Activated naive CD4-positive, alpha-beta T cell treated with anti-CD3 and anti-CD28 coated beads, Interleukin-2, amount 50 U/mL, for 16 hours (primary cell): ENCODE data around the gene ZMIZ1.

ENCODE experiments used
- DNase-seq: peaks from one replicate; pipeline ENCODE4 v3.0.0-alpha.2; 2020

ZMIZ1 gene

DNA sequence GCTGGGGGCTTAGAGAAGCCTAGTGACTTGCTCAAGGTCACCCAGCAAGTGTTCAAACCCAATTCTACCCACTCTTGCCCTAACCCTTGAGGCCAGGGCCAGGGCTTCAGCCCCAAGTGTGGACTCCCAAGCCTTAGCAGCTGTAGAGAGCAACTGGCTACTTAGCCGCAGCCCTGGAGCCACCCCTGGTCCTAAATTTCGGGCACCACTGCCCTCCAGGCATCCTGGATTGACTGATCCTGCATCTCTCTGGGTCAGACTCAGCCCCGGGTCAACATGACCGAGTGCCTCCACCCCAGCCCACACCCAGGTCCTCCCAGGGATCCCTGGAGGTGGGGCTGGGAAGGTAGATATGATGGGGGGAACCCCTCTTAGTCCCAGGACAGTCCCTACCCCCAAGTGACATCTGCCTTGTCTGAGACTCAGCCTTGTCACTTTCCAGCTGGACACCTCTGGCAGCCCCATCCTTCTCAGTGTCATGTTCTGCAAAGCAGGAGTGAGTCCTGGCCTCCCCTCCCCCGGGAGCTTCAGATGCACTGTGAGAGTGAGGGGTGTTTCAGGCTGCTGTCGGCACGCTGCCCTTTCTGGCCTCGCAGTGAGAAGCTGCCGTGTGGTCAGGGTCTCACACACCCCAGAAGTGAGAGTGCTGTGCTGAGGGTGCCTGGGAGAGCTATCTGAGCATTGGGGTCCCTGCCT, 89.8 kb downstream of the ZMIZ1 start:
- no peak for DNase-seq

DNA sequence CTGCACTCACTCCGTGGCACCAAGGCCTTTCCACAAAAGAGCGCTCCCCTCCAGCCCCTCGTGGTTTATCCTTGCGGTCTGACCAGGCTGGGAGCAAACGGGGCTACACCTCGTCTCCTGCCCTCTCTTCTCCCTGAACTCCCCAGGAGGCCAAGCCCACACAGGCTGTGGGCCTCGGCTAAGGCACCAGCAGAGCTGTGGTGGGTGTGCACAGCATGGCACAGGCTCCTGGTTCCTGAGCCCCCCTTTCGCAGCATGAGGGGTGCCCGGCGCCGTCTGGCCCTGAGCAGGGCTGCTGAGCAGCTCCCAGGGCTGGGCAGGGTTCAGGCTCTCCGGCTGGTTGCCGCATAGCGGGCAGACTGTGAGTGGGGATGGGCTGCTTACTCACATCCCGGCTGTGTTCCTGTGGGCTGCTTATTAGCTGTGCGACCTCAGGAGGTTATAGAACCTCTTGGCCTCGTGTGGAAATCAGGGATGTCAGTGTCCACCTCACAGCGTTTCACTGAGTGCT, 90.4 kb downstream of the ZMIZ1 start:
- no peak for DNase-seq

DNA sequence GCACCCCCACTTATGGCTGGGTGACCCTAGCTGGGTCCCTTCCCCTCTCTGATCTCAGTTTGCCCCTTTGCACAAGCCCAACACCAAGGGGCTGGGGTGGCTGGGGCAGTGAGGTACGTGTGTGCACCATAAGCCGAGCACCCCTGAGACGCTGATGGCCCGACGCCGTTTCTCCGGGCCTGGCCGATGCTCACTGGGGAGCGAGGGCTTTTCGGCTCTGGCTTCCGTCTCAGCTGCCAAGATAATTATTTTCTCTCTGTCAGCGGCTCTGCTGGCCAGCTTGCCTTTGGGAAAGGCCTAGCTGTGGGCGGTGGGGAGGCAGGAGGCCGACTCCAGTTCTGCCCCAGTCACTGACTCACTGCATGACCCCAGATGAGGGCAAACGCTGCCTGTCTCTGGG, 91.0 kb downstream of the ZMIZ1 start:
- DNase-seq, result no peak

DNA sequence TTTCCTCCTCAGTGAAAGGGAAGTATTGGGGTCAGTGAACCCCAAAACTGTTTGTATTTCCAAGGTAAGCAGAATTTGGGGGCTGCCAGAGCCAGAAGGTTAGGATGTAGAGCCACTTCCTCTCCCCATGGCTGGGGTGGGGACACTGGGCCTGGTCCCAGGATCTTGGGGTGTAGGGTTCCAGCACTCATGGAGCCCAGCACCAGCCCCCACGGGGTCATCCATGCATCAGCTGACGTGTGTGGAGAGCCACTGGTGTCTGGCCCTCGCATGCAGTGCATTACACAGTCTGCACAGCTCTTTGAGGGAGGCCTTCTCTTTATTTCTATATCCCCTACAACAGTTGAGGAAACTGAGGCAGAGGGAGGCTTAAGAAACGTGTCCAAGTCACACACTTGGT, 91.4 kb downstream of the ZMIZ1 start:
- no peak for DNase-seq

DNA sequence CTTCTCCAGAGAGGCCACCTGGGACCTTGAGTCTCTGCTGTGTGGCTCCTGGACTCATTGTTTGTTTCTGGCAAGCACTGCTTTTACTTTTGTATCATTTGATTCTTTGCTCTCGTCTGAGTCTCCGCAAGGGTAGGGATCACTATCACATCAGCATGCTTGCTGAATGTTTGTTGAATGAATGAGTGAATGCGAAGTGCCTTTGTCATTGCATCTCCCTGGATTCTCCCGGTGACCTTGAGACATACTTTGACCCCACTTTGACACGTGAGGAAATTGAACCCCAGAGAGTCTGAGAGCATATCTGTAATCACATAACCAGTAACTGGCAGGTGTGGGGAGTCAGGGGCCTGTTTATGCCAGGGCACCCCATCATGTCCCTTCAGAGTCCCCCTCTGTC, 92.8 kb downstream of the ZMIZ1 start:
- DNase-seq, result no peak

DNA sequence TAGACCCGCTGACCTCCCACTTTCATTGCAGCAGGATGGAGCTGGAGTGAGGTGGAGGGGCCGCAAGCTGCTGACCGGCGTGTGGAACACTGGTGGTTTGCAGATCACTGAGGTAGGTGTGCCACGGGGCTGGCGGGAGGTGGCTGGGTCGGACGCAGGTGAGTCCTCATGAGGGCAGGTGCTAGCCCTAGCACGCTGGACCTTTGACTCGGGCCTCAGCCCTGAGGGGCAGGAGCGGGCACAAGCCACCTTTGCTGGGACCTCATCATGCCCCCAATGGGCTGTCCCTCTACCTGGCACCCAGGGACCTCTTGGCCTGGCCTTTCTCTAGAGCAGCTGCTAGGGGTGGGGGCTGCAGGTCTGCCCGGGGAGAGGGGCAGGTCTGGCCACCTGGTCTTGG, 93.3 kb downstream of the ZMIZ1 start:
- no peak for DNase-seq

DNA sequence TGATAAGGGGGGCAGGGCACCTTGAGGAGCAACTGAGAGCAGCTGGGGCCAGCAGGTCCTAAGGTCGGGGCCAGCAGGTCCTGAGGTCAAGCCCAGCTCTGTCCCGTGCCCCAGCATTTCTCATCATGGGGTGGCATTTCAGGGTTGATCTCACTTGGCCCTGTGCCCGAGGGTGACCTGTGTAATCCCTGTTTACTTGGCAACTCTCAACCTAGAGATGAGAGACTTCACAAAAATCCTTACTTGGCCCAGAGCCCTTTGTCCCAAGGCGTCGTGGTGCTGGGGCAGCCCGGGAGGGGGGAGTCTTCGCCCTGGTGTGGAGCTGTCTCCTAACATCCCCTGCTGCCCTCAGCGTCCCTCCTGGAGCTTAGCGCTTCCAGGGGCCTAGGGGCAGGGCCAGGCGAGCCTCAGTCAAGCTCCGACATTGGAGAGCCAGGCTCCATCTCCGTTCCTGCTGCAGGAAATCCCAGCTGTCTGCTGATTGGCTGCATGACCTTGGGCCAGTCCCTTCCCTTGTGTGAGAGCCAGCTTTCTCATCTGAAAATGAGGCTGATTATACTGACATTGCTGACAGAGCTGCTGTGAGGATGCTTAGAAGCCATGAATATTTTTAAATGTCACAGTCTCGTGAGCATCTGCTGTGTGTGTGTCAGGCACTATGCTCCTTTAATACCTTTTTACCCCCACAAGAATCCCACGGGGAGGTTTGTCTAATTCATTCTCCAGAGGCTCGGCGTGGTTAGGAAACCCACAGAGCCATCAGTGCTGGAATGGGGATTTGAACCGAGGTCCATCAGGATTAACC, 94.3 kb downstream of the ZMIZ1 start:
- DNase-seq, result no peak

DNA sequence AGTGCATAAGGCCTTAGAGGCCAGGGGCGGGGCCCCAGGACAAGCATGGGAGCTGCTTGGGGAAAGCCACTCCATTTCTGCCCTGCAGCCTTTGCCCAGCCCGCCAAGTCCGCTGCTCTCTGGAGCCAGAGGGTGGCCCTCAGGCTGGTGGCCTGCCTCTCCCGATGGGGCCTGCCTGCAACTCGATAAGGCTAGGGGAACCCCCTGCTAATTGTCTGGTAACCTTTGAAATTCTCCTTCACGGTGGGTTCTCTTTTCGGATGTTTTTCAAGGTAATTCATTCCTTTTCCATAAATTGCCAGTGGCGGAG, 94.9 kb downstream of the ZMIZ1 start:
- DNase-seq, result no peak

DNA sequence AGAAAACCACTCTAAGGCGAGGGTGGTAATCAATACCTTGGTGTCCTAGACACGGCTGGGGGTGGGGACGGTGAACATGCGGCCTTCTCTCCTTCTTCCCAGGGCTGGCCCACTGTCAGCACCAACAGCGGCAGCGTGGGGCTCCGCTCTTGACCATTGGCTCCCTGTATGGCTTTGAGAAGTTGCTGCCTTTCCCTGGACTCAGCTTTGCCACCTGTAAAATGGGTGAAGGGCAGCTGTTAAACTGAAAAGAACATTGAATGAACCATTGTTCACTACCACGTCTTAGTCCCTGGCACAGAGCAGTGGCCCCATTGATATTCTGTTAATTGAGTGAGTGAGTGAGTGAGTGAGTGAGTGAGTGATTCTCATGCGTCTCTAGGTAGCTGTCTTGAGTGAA, 95.3 kb downstream of the ZMIZ1 start:
- no peak for DNase-seq

DNA sequence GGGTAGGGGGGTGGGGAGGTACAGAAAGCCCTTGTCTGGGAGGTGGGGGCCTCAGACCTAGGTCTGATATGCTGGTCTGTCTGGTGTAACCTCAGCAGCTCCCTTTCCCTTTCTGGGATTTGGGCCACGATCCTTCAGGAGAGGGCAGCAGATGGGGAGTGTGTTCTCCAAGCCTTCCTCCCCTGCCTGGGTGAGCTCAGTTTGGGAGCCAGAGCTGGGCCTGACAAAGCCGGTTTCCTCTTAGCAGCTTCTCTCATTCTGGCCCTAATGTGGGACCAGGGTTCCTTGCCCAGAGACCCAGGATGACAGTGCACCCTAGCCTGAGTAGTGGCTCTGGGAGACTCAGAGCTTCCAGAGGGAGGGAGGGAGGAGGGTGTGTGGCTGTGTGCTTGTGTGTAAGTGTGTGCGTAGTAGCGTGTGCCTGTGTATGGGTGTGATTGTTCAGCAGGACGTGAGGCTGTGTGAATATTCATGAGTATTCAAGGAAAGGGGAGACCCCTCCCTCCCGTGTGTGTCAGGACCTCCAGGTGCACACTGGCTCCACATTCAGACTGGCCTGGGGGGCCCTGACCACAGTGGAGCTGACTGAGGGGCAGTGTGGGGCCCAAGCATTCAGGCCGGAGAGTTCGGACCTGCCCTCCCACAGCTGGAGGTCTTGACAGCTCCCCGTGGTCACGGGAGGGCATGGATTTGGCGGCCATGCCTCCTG, 96.5 kb downstream of the ZMIZ1 start:
- no peak for DNase-seq

DNA sequence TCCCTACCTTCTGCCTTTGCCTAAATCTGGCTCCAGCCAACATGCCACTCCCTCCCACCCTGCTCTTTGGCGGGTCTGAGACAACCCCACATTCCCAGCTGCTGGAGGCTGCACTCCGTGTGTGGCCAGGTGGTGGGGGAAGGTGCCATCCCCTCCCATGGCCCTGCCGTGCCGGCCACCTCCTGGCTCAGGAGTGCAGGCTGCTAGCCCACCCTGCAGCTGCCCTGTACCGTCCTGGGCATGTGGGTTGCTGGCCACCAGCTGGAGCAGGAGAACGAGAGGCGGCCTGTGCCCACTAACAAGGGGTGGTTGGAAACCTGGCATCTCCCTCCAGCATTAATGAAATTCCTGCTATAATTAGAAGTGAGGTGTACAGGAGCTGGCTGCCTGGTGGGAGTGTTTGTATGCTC, 97.6 kb downstream of the ZMIZ1 start:
- DNase-seq, result no peak

DNA sequence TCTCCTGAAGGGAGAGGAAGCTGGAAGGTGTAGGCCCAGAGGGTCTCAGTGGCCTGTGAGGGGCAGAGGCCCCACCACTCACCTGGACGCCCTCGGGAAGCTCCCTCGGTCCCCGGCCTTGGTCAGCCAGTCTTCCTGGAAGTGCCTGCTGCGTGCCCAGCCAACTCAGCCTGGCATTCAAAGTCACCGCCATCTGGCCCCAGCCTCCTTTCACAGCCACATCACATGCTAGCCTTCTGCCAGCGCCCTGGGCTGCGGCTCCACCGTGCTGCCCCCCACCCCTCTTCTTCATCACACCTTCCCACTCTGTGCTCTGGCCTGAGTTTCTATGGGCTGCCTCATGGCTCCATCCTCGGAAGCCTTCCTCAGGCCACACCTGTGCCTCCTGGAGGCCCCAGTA, 98.0 kb downstream of the ZMIZ1 start:
- DNase-seq, result no peak

DNA sequence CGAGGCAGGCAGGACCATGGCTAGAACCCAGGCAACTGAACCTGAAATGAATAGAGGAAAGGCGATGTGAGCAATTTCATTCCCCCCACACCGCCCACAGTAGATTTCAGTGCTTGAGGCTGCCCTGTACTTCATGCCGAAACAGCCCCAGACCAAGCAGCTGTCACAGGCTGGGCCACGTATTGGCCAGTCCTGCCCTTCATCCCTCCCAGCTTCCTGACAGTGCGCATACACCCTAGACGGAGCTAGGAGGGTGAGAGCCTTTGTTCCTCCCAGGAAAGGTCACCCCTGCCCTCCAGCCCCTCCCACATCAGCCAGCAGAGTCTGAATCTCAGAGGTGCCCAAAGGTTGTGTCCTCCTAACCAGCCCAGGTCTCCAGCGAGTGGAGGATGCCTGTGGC, 98.8 kb downstream of the ZMIZ1 start:
- no peak for DNase-seq

DNA sequence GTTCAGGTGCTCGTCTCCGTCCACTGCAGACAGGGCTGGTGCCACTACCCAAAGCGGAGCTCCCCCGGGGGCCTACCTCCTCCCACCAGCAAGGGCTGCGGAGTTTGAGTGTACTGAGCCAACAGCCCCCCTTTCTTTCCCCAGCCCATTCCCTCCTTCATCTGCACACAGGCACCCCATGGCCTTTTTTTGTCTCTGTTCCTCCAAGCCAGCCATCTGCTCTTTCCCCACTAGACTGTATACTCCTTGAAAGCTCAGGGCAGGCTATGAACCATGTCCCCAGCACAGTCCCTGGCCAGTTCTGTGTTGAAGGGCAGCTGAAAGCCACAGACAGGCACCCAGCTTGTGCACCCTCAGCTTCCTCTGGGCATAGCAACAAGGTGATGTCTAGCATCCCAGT, 99.4 kb downstream of the ZMIZ1 start:
- DNase-seq, result no peak

DNA sequence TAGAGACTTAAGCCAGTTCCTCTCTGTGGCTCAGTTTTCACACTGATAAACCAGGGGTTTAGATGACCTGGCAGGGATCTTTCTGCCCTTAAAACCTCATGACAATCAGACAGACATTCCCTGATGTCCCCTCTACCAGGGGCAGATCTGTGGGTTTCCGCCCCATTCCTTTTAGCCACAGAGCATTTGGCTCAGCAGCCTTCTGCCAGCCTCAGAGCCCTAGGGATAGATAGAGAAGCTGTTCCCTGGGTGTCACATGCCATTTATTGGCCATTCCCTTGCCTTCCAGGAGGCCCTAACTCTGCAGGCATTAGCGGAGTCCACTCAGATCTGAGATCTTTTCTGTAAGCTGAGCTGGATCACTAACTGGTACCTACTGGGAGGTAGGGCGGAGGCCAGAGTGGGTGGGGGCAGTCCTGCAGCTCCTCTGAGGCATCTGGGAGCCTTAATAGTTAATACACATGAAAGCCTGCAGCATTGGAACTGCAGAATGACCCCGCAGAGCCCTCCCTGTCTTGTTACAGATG, 101.5 kb downstream of the ZMIZ1 start:
- DNase-seq, result no peak

DNA sequence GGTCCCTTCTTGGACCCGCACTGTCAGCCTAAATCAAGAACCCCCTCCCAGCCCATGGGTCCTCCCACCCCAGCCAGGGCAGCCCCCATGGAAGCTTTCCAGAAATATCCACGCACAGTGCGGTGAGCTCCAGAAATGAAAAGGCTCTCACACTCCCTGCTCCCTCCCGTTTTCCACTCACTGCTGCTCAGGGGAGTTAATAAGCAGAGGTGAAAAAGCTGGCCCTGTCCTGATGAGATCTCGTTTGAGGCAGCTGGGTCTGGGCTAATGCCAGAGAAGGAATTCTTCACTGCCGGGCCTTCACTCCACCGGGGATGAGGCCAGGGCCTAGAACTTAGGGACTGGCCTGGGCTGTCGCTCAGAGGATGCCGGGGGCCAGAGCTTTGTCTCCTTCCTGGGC, 102.2 kb downstream of the ZMIZ1 start:
- no peak for DNase-seq

DNA sequence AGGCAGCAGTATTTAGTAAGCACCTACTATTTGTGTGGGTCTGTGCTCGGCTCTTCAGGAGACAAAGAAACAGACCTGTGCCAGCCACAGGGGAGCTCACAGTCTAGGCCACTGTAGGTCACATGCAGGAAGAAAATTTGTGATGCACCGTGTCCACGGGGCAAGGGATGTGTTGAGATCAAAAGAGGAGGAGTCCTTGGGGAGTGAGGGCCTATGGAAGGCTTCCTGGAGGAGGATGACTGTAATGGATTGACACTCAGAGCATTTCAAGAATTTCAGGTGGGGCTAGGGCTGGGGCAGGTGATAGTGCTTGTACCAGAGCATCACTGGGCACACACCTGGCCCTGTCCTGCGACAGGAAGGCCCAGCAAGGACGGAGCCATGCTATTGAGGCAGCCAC, 102.7 kb downstream of the ZMIZ1 start:
- no peak for DNase-seq

DNA sequence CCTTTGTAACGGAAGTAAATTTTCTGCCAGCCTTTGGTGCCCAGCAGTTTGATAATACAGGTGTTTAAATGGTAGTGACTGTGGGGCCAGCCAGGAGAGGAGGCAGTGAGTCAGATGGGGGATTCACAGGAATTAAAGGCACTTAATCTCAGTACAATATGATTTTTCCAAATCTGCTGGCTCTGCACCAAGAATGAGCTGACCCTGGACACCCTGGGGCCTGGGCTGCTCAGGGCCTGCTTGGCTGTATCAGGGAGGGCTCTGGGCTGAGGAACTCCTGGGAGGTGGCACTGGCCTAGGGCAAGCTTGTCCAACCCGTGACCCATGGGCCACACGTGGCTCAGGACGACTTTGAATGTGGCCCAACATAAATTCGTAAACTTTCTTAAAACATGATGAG, 104.1 kb downstream of the ZMIZ1 start:
- DNase-seq, result no peak

DNA sequence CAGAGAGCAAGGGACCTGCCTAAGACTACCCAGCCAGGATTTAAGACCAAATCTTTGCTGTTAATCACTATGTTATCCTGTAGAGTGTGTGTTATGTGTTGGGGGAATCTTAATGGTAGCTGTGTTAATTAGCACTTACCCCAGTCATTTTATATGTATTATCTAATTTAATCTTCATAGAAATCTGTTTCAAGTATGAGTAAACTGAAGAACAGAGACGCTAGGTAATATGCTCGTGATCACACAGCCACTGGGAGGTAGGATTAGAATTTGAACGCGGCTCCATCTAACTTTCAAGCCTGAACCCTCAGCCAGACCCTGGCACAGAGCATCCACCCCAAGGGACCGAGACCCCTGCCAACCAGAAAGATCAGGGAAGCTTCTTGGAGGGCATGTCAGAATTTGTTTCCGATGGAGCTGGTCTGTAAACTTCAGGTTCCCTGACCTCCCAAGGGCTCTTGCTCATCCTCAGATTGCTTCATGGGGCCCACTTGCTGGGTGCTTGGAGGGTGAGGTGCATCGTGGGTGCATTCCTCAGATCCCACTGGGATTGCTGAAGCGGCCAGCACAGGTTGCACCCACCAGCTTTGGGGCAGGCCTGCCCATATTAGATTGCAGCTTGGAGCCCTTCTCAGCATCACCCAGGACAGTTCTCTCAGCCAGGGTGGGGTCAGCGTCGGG, 105.0 kb downstream of the ZMIZ1 start:
- no peak for DNase-seq

DNA sequence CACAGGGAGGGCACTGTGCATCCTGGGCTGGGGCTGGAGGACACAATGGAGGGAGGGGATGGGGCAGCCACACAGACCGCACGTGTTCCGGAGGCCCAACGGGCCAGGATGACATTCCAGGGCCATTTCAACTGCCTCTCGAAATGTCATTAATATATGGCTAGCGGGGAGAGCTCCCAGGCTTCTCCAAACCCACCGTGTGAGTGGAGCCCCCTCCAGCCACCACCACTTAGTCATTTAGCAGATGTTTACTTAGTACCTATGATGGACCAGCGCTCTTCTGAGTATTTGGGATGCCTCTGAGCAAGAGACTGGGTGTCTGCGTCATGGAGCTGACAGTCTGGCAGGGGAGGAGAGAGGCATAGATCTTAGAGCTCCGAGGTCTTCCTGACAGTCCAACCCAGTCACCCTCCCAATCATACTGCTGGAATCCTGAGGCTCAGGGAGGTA, 107.3 kb downstream of the ZMIZ1 start:
- DNase-seq, result no peak

DNA sequence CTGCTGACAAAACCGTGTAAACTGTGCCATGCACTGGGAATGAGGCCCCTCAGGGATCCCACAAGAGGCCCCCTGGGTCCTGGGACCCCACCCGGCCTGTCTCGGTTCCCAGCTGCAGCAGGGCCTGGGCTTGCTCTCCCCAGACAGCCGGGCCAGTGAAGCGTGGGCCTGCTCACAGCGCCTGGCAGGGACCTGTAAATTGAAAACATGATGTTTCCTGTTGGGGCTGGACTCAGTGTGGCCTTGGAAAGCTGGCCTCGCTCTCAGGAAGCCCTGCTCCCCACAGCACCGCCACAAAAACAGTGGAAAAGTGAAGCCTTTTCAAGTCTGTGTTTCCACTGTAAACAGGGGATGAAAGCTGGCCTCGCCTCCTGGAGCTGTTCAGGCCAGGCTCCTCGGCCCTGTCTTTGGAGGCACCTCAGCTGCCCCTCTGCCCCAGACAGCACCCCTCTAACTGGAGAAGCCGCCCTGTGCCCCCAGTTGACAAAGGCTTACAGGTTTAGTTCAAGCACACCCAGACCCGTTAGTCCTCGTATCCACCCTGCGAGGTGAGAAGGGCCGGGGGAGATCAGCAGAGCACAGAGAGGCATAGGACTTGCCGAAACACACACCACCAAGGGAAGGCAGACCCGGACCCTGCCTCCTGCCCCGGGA, 108.3 kb downstream of the ZMIZ1 start:
- no peak for DNase-seq

DNA sequence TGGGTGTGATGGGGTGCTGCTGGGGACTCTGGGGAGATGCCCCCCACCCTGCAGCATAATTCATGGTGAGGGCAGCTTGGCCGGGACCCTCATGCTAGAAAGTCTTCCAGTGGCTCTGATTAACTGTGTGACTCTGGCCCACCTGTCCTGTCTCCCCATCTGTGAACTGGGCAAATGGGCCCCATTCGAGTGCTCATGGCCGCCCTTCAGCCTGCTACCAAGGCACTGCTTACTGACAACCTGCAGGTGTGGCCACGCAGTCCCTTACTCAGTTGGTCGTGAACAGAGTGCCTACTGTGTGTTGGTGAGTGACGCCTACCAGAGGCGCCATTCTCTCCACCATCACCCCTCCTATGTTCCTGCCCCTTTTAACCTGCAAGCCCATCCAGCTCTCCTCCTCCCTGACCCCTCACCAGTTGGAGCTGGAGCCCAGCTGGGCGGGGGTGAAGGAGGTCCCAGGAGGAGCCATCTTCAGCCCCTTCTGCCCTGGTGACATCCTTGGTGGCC, 109.4 kb downstream of the ZMIZ1 start:
- DNase-seq, result no peak
